Measurements from ENCODE around the gene TCP11L1. TPM values are rescaled to one million over a fixed set of nuclear protein-coding genes. Genes with fewer than 3 reads are reported as not detected.

The TCP11L1 gene
- total RNA-seq, 1 experiment from 2014 or later = 16.8 TPM

GRCh38 chr11:33025339-33025722 is 14.0 kb upstream of the TCP11L1 start:
- ATAC-seq (no peak), DNase-seq (ENCODE audit: low spot score) (no peak)
- POLR2A ChIA-PET = interaction anchor here (1.4 kb wide), 2 partner anchors 9 to 14 kb away, joined by 6 to 11 read pairs; partner anchors contain the start of genes DEPDC7 and TCP11L1
- no peaks in the 10 kb centered on the region for H3K36me3 Mint-ChIP-seq
- CTCF ChIA-PET = interaction anchor here (1.3 to 1.6 kb wide), 2 partner anchors 9 to 40 kb away, joined by 7 to 9 read pairs; partner anchors contain the start of gene DEPDC7
- TF ChIP-seq ZNF263 (CRISPR knock-in tag; IDR thresholded peaks at IDR 0.05; ENCODE audit: low read depth) (no peak), RELA (CRISPR knock-in tag; IDR thresholded peaks at IDR 0.05; ENCODE audit: borderline replicate concordance) (no peak), ZNF671 (CRISPR knock-in tag; IDR thresholded peaks at IDR 0.05) (no peak), RORB (CRISPR knock-in tag; IDR thresholded peaks at IDR 0.05) (no peak), ELF4 (CRISPR knock-in tag; IDR thresholded peaks at IDR 0.05; ENCODE audit: low read depth) (no peak), MAX (CRISPR knock-in tag; IDR thresholded peaks at IDR 0.05) (no peak), NR2C2 (CRISPR knock-in tag; IDR thresholded peaks at IDR 0.05) (no peak), E2F5 (CRISPR knock-in tag; IDR thresholded peaks at IDR 0.05) (no peak), PRRX2 (CRISPR knock-in tag; IDR thresholded peaks at IDR 0.05) (no peak), NFYB (CRISPR knock-in tag; conservative IDR thresholded peaks at IDR 0.05; ENCODE audit: low read depth) (no peak), HMGXB4 (CRISPR knock-in tag; IDR thresholded peaks at IDR 0.05) (no peak), CREB1 (CRISPR knock-in tag; IDR thresholded peaks at IDR 0.05) (no peak), OVOL2 (CRISPR knock-in tag; IDR thresholded peaks at IDR 0.05; ENCODE audit: borderline replicate concordance) (no peak), JUN (CRISPR knock-in tag; IDR thresholded peaks at IDR 0.05) (no peak), ZNF425 (CRISPR knock-in tag; conservative IDR thresholded peaks at IDR 0.05) (no peak), SP1 (CRISPR knock-in tag; conservative IDR thresholded peaks at IDR 0.05) (no peak), CBFB (CRISPR knock-in tag; IDR thresholded peaks at IDR 0.05; ENCODE audit: low read depth) (no peak), ZNF121 (CRISPR knock-in tag; IDR thresholded peaks at IDR 0.05) (no peak), STAT6 (CRISPR knock-in tag; conservative IDR thresholded peaks at IDR 0.05; ENCODE audit: low read depth) (no peak)
- peaks cover 18% of the 10 kb centered on the region for H3K4me1 Mint-ChIP-seq
- H3K4me3 Mint-ChIP-seq = no peak overlapping the region
- H3K27me3 Mint-ChIP-seq (ENCODE audit: low read depth) = no peaks in the 10 kb centered on the region
- H3K9me3 Mint-ChIP-seq = no peaks in the 10 kb centered on the region
- no peak overlapping the region for H3K27ac Mint-ChIP-seq

GRCh38 chr11:33027233-33027632 is 12.1 kb upstream of the TCP11L1 start:
- H3K4me1 Mint-ChIP-seq = peaks cover 18% of the 10 kb centered on the region
- H3K36me3 Mint-ChIP-seq = no peaks in the 10 kb centered on the region
- DNase-seq (ENCODE audit: low spot score) (no peak), ATAC-seq (no peak)
- no peak for TF ChIP-seq ATF1 (CRISPR knock-in tag; IDR thresholded peaks at IDR 0.05)
- ChIA-PET POLR2A (no interaction called here), CTCF (no interaction called here)
- no peak overlapping the region for H3K4me3 Mint-ChIP-seq
- H3K27ac Mint-ChIP-seq = no peak overlapping the region
- H3K27me3 Mint-ChIP-seq (ENCODE audit: low read depth) = no peaks in the 10 kb centered on the region
- H3K9me3 Mint-ChIP-seq = no peaks in the 10 kb centered on the region

Measured in WTC11 (cell line).